GM12878 (cell line): Measurements from ENCODE around the gene BORCS8. TPM values are rescaled to one million over a fixed set of nuclear protein-coding genes. Genes with fewer than 3 reads are reported as not detected.

ENCODE experiments used
- ATAC-seq: fragments of 200-7000 bp; cut with Tn5 transposase; 3 replicates; pipeline ENCODE4 v1.9.1; 2020; ENCODE audit warnings: mild to moderate bottlenecking, moderate library complexity
- BruUV-seq: library from RNA; stranded (reverse); fragments of 400-500 nt; replicated peaks from 2 replicates; lab custom pipeline; 2021; lab: Mats Ljungman, UMichigan
- CTCF ChIA-PET: fragments of 300-600 bp; sonication (Branson Sonifier 250); formaldehyde crosslinking; extraction: SDS; loops from one replicate; lab custom pipeline; 2021; ENCODE audit warnings: inconsistent platforms; lab: Yijun Ruan, JAX
- POLR2A ChIA-PET: fragments of 350-600 bp; formaldehyde crosslinking; extraction: SDS; loops from one replicate; lab custom pipeline; 2021; ENCODE audit warnings: inconsistent platforms; lab: Charles Lee
- RAD21 ChIA-PET: fragments of 300-600 bp; sonication (Branson Sonifier 250); formaldehyde crosslinking; loops from one replicate; lab custom pipeline; 2023; ENCODE audit warnings: antibody characterized with exemption; ENCODE audit not compliant: unreplicated experiment; lab: Charles Lee
- SMC1A ChIA-PET: fragments of 300-600 bp; sonication (Branson Sonifier 250); formaldehyde crosslinking; loops from one replicate; lab custom pipeline; 2023; ENCODE audit not compliant: unreplicated experiment, uncharacterized antibody; lab: Charles Lee
- DNase-seq: peaks from one replicate; pipeline ENCODE4 v3.0.0-alpha.2; 2011; ENCODE audit warnings: low read depth, low spot score
- FAIRE-seq: peaks from 3 replicates; lab custom pipeline; 2011; peaks lifted over from hg19 to GRCh38; lab: Jason Lieb, UNC
- H2AFZ ChIP-seq: 2 replicates; pipeline ENCODE4 v1.6.0; 2011; ENCODE audit warnings: low read depth, low read length, control low read depth; ENCODE audit not compliant: control insufficient read depth
- H3K27ac ChIP-seq: 2 replicates; pipeline ENCODE4 v1.5.1; 2011; ENCODE audit warnings: control low read depth; ENCODE audit not compliant: control insufficient read depth, insufficient read depth
- H3K27me3 ChIP-seq, 2 experiments: replicated peaks in 1 of 2; 2 replicates each; pipeline versions ENCODE4 v1.6.0 to v1.6.1; 2011; ENCODE audit warnings: low read length in 1 of 2; ENCODE audit not compliant: control insufficient read depth in 2 of 2, insufficient read depth in 2 of 2
- H3K36me3 ChIP-seq, 2 experiments: 2 replicates each; pipeline ENCODE4 v1.5.1; 2011; ENCODE audit warnings: low read length in 1 of 2; ENCODE audit not compliant: control insufficient read depth in 2 of 2, insufficient read depth in 2 of 2
- H3K4me1 ChIP-seq: 2 replicates; pipeline ENCODE4 v1.6.1; 2011; ENCODE audit warnings: mild to moderate bottlenecking, low read length, moderate library complexity, mixed read lengths; ENCODE audit not compliant: control insufficient read depth, insufficient read depth
- H3K4me2 ChIP-seq: 2 replicates; pipeline ENCODE4 v1.6.0; 2011; ENCODE audit warnings: control low read depth; ENCODE audit not compliant: control insufficient read depth, insufficient read depth
- H3K4me3 ChIP-seq: fragments of 200-600 bp; sonication (generic); 2 replicates; pipeline ENCODE4 v1.5.1; 2016
- H3K79me2 ChIP-seq: 2 replicates; pipeline ENCODE4 v1.6.0; 2011; ENCODE audit warnings: low read length; ENCODE audit not compliant: control insufficient read depth, insufficient read depth
- H3K9ac ChIP-seq: 2 replicates; pipeline ENCODE4 v1.8.0; 2011; ENCODE audit warnings: low read length, control low read depth, mixed read lengths; ENCODE audit not compliant: control insufficient read depth, insufficient read depth
- H3K9me3 ChIP-seq: replicated peaks from 3 replicates; pipeline ENCODE4 v1.5.1; 2011; ENCODE audit warnings: mild to moderate bottlenecking, low read length; ENCODE audit not compliant: control insufficient read depth, insufficient read depth
- H4K20me1 ChIP-seq: 2 replicates; pipeline ENCODE4 v1.6.0; 2011; ENCODE audit not compliant: control insufficient read depth, insufficient read depth
- BACH1 ChIP-seq: fragments of 450-650 bp; IDR thresholded peaks from 2 replicates; pipeline ENCODE4 v1.6.1; 2017; ENCODE audit warnings: mild to moderate bottlenecking, borderline replicate concordance
- CUX1 ChIP-seq: IDR thresholded peaks from 2 replicates; pipeline ENCODE4 v1.6.1; 2012; ENCODE audit warnings: improper control_type of control experiment, low read depth, low read length; ENCODE audit not compliant: insufficient replicate concordance
- EED ChIP-seq: sonication (generic); IDR thresholded peaks from 2 replicates; pipeline ENCODE4 v1.6.1; 2016; ENCODE audit warnings: antibody characterized with exemption, low read depth
- ESRRA ChIP-seq: IDR thresholded peaks from 2 replicates; pipeline ENCODE4 v1.6.1; 2012; ENCODE audit warnings: mild to moderate bottlenecking, low read length, improper control_type of control experiment
- FOXM1 ChIP-seq: IDR thresholded peaks from 2 replicates; pipeline ENCODE4 v1.6.1; 2012; ENCODE audit warnings: low read depth, mild to moderate bottlenecking, inconsistent platforms, low read length, moderate library complexity
- KDM1A ChIP-seq: fragments of 200-600 bp; sonication (generic); IDR thresholded peaks from 2 replicates; pipeline ENCODE4 v1.6.1; 2016; ENCODE audit warnings: borderline replicate concordance
- KLF5 ChIP-seq: fragments of 450-650 bp; IDR thresholded peaks from 2 replicates; pipeline ENCODE4 v1.6.1; 2014; ENCODE audit warnings: mild to moderate bottlenecking; ENCODE audit not compliant: partially characterized antibody
- POLR2A ChIP-seq: IDR thresholded peaks from 2 replicates; pipeline ENCODE4 v1.6.1; 2011; ENCODE audit warnings: low read depth, mild to moderate bottlenecking, low read length
- RFX5 ChIP-seq: IDR thresholded peaks from 2 replicates; pipeline ENCODE4 v1.6.1; 2011; ENCODE audit warnings: low read depth, low read length, improper control_type of control experiment
- USF2 ChIP-seq: IDR thresholded peaks from 2 replicates; pipeline ENCODE4 v1.6.1; 2011; ENCODE audit warnings: low read depth, low read length, improper control_type of control experiment, borderline replicate concordance
- ZZZ3 ChIP-seq: IDR thresholded peaks from 2 replicates; pipeline ENCODE4 v1.6.1; 2011; ENCODE audit warnings: low read depth; ENCODE audit not compliant: control insufficient read depth, insufficient read length
- WGBS: methylation state at CpG from one replicate; pipeline ENCODE4 v1.1.6; 2016; ENCODE audit warnings: low lambda C conversion rate; ENCODE audit not compliant: insufficient replicate concordance, insufficient coverage; ENCODE audit errors: missing lambda C conversion rate; 5-methylcytosine and 5-hydroxymethylcytosine counted together
- in situ Hi-C: fragments of 300-500 bp; cut with MboI; formaldehyde crosslinking; loops from 9 replicates; pipeline ENCODE4 v1.14.3; 2018; ENCODE audit warnings: mixed read lengths
- intact Hi-C: fragments of 100-400 bp; cut with micrococcal nuclease; formaldehyde crosslinking; loops from one replicate; pipeline ENCODE4 v1.14.2; 2022; ENCODE audit not compliant: unreplicated experiment
- polyA plus RNA-seq, 11 experiments: library from polyadenylated mRNA; depleted of rRNA in 4 of 11; unstranded in 6 of 11; stranded (reverse) in 5 of 11; fragments of >200 nt; fragmentation: Nextera tagmentation in 4 of 11; fragmentation: Illumina TruSeq in 1 of 11; extraction: Ambion mirVana in 4 of 11; extraction: Trizol in 1 of 11; gene quantifications; 1 replicate in 1 of 11; 2 replicates in 10 of 11; pipeline versions ENCODE4 v1.2.1 to v1.2.3, GENCODE V29; 2011 to 2016; ENCODE audit warnings: inconsistent platforms in 2 of 11, missing spikeins in 2 of 11, low read depth in 1 of 11
- total RNA-seq, 4 experiments: library from RNA; depleted of rRNA in 3 of 4; stranded (reverse); fragments of >200 nt in 3 of 4; fragmentation: Illumina TruSeq in 1 of 4; extraction: Trizol in 1 of 4; gene quantifications; 2 replicates each; pipeline versions ENCODE4 v1.2.1 to v1.2.3, GENCODE V29; 2013 to 2021

The BORCS8 gene
- total and polyA plus RNA-seq, 10 of the 15 experiments (the other 5 are each of a cell fraction or from before 2014, with no cell fraction given) = 3.7 to 40.3 (median 23.4) TPM

GRCh38 chr19:19140476-19140875 is 51.5 kb downstream of the BORCS8 start:
- intact Hi-C loops = no loop called here
- WGBS = 38% methylated on average over 5 of the region's 5 CpGs
- no peak overlapping the region for H3K27ac ChIP-seq
- ChIA-PET RAD21 (interaction anchor here (1.1 to 5.3 kb wide), 3 partner anchors 9 to 34 kb away, joined by 3 to 39 read pairs (median 4); no protein-coding TSS in a partner anchor), SMC1A (interaction anchor here (0.5 to 1.7 kb wide), 5 partner anchors 16 to 116 kb away, joined by 3 to 8 read pairs (median 4); no protein-coding TSS in a partner anchor), POLR2A (interaction anchor here (0.9 kb wide), 1 partner anchor 17 kb away, joined by 3 read pairs; no protein-coding TSS in a partner anchor), CTCF (interaction anchor here (0.7 to 6.8 kb wide), 12 partner anchors 11 to 90 kb away, joined by 3 to 76 read pairs (median 5); partner anchors contain the start of genes BORCS8 and RFXANK)
- FAIRE-seq = no peak
- BruUV-seq = no TSS peak
- no peaks in the 10 kb centered on the region; a peak in 1 of 4 replicates for H3K36me3 ChIP-seq
- ATAC-seq = no peak
- H3K4me2 ChIP-seq = no peak overlapping the region
- H3K4me1 ChIP-seq = peaks cover 6% of the 10 kb centered on the region; the same call in 1 of the 2 replicates
- H3K9ac ChIP-seq = no peak overlapping the region
- no peaks in the 10 kb centered on the region for H3K9me3 ChIP-seq
- no peak overlapping the region for H3K4me3 ChIP-seq
- no peak for DNase-seq
- in situ Hi-C loops = loop anchor here (5.0 to 10.0 kb wide), 3 partner anchors 37 to 354 kb away; no protein-coding TSS in a partner anchor
- H3K79me2 ChIP-seq = peaks cover 9% of the 10 kb centered on the region
- no peak overlapping the region for H2AFZ ChIP-seq
- no peaks in the 10 kb centered on the region for H4K20me1 ChIP-seq
- no peak for TF ChIP-seq CUX1
- no peak for TF ChIP-seq USF2
- TF ChIP-seq KDM1A = no peak
- TF ChIP-seq FOXM1 = no peak
- TF ChIP-seq RFX5 = no peak
- TF ChIP-seq ESRRA = no peak
- TF ChIP-seq POLR2A = no peak
- no peak for TF ChIP-seq KLF5
- no peak for TF ChIP-seq BACH1
- no peak for TF ChIP-seq ZZZ3
- TF ChIP-seq EED = no peak
- no peaks in the 10 kb centered on the region for H3K27me3 ChIP-seq
